Activated CD4-positive, alpha-beta T cell treated with anti-CD3 and anti-CD28 coated beads, Interleukin-2, amount 50 U/mL, for 16 hours (primary cell): ENCODE data around the gene MYCBP2.
"Not testable (repeated sequence)": the region's sequence is repeated elsewhere in the genome, so short reads cannot be mapped to it uniquely, and the experiment has no call there.

ENCODE experiments used
- DNase-seq: peaks from one replicate; pipeline ENCODE4 v3.0.0-alpha.2; 2020

Gene MYCBP2

DNA sequence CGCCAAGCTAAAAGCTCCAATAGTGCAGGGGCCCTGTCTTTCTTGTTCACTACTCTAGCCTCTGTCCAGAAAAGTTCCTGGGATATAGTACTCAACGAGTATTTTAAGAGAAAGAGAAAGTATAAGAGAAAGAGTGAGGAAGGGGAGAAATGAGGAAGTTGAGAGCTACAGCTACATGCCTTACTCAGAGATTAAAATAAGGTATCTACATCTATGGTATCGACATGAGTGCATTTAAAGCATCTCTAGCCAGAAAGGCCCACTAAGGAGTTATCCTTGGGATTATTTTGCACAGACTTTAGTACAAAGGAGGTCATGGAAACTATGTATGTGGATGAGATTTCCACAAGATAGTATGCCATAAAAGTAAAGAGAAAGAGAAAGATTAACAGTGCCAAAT, 28.5 kb downstream of the MYCBP2 start:
- DNase-seq: no peak

GRCh38 chr13:77291774-77292173, 35.1 kb downstream of the MYCBP2 start:
- no peak for DNase-seq

DNA sequence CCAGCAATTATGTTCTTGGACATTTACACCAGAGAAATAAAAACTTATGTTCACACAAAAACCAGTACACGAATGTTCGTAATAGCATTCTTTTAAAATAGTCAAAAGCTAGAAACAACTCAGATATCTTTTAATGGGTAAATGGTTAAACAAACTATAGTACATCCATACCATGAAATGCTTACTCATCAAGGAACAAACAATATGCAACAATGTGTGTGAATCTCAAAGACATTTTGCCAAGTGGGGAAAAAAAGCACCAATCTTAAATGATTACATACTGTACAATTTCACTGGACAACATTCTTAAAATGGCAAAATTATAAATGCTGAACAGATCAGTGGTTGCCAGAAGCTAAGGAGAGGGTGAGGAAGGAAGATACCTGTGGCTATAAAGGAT, 36.6 kb downstream of the MYCBP2 start:
- no peak for DNase-seq

GRCh38 chr13:77289851-77290250, 37.0 kb downstream of the MYCBP2 start:
- DNase-seq: no peak

- not testable (repeated sequence) for DNase-seq
Observed at GRCh38 chr13:77285632-77286031, 41.3 kb downstream of the MYCBP2 start.

DNA sequence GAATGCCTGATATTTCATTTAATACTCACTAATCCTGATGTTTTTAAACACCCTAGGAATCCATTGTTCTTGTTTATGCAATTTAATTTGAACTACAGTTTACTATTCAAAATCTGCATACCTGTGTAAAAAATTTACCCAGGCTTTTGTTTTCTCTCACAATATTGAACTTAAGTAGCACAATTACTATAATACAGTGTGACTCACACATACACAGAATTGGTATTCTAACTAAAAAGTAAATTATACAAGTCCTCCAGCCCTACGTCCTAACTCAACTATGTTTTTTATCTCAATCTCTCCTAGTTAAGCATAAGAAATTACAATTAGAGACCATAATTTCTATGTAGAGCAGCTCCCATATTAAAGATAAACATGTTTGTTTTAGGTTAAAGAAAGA, 41.8 kb downstream of the MYCBP2 start:
- no peak for DNase-seq

DNA sequence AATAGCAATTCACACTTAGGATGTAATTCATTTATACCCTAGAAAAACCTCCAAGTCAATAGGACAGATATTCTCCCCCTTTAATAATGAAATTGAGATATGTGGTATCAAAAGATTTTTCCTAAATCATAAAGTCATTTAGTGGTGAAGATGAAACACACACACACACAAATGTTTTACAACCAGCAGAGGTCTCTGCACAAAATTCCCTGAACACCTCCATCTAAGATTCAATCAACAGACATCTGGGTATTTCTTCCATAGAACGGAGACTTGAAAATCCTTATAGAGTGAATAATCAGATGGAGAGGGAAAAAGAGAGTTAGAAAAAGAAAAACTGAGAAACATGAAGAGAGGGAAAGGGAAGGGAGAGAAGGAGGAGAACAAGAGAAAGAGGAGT, 52.8 kb downstream of the MYCBP2 start:
- DNase-seq: no peak

- DNase-seq: no peak
Observed at GRCh38 chr13:77269141-77269540, 57.8 kb downstream of the MYCBP2 start.

DNA sequence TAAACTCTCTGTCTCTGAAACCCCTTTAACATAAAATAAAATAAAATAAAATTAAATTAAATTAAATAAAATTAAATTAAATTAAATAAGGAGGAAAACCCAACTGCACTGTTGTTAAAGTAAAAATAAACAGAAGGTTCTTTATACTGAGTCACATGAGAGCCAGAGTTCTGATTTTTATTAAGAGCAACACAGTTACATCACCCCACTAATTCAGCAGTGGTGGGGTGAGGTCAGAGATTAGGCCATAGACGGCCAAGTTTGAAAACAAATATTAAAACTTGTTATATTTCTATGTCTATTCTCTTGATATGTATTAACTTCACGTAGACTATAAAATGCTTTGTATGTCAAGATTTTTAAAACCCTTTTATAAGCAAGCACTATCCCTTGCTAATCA, 59.5 kb downstream of the MYCBP2 start:
- DNase-seq: no peak

GRCh38 chr13:77265336-77265735, 61.6 kb downstream of the MYCBP2 start:
- no peak for DNase-seq

- DNase-seq: no peak
Observed at GRCh38 chr13:77262198-77262597, 64.7 kb downstream of the MYCBP2 start.

DNA sequence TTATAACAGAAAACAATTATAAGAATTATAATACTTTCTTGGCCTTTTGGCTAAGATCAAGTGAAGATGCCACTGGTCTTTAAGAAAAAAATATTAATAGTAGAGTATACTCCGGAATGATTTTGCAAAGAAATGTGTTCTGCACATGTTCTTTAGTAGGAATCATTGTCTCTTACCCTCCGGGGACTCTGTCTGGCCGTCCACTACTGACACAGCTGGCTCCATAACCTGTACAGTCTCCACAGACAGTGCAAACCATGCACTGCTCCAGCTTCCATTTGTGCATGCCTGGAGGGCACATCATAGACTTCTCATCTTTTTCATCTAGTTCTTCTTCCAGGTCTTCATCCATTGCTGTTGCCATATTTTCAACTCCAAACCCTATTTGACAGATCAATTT, 75.9 kb downstream of the MYCBP2 start:
- no peak for DNase-seq

- DNase-seq: not testable (repeated sequence)
Observed at GRCh38 chr13:77245224-77245623, 81.7 kb downstream of the MYCBP2 start.

- no peak for DNase-seq
Observed at GRCh38 chr13:77239312-77239711, 87.6 kb downstream of the MYCBP2 start.

DNA sequence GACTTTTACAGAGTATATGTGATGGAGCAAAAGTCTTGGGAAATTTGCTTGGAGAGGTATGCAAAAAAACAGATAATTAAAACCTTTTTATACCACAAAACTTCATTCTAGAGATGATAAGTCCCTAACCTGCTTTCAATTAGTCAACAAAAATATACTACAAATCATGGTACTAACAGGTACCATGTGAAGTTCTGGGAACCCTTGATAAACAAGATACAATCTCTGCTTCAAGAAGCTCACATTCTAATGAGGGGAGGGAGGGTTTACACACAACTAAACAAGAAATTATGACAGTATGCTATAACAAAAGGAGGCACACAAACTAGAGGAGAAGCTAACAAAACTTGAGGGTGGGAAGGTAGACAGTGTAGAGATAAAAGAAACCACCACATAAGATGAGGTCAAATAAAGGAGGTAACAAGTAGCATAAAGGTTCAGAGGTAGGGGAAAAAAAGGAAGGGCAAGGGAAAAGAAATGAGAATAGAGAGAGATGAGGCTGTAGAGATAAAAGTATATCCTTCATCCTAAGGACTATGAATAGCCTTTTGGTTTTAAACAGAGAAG, 91.4 kb downstream of the MYCBP2 start:
- DNase-seq: no peak

GRCh38 chr13:77233159-77233558, 93.7 kb downstream of the MYCBP2 start:
- no peak for DNase-seq

DNA sequence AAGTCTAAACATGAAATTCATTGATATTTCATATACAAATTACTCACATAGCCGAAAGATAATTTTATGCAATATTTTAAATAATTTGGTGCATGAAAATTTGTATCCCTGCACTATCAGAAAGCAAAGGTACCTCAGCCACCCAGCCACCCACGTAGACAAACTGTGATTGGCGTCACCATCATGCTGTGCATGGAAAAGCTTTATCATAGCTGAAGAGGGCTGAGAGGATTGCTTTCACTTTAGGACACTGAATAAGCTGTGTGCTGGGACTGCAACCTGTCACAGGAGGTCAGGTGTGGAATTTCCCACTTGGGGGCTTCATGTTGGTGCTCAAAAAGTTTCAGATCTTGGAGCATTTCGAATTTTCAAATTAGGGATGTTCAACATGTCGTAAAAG, 96.3 kb downstream of the MYCBP2 start:
- DNase-seq: no peak

DNA sequence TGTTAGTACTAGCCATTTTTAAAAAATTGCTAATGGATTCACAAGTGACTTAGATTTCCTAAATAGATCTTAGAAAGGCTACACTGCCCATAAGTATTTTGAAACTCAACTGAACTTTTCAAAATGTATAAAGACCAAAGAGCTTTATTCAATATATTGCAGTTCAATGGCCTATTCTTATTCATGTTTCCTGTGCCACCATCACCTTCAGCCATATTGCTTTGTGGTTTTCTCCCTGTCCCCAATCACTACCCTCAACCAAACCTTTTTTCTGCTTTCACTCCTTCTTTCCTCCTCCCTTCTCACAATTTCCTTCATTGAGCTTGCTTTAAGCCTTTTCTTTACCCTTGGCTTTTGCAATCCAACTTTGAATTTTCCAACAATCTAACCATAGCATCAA, 100.9 kb downstream of the MYCBP2 start:
- DNase-seq: no peak

DNA sequence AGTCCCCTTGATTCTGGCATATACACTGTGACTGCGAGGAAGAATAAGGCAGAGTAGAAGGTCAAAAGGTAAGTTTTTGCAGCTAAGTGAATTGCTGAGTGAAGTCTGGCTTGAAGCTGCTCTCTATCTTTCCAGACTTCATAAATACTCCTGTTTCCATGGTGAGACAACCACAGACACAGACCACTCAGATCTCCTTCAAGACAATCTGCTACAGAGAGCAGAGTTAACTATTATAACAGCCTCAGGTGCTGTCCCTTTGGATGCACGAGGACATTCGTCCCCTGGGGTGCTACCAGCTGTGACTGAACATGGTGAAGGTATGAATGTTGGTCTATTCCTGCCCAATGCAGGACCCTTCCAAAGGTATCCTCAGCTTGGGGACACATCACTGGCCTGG, 104.0 kb downstream of the MYCBP2 start:
- no peak for DNase-seq

- DNase-seq: peak; percentile 65
Observed at GRCh38 chr13:77222000-77222690, 104.7 kb downstream of the MYCBP2 start.

DNA sequence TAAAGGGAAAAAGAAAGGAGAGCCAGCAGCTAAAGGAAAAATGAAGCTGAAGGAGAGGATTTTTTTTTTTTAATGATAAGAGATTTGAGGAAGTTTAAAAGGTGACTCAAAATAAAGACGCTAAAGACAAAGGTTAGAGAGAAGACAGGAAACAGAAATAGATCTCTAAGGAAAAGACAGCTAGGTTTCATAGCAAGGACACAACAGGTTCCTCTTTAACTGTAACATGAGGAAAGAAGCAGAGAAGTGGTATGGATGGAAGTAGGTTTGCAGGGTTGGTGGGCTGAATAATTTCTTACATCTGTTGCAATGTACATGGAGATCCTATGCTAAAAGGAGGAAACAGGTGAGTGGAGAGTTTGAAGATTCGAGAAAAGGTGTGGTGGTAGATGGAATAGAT, 107.5 kb downstream of the MYCBP2 start:
- DNase-seq: no peak

- DNase-seq: no peak
Observed at GRCh38 chr13:77218274-77218673, 108.6 kb downstream of the MYCBP2 start.

- DNase-seq: no peak
Observed at GRCh38 chr13:77215543-77215942, 111.4 kb downstream of the MYCBP2 start.

DNA sequence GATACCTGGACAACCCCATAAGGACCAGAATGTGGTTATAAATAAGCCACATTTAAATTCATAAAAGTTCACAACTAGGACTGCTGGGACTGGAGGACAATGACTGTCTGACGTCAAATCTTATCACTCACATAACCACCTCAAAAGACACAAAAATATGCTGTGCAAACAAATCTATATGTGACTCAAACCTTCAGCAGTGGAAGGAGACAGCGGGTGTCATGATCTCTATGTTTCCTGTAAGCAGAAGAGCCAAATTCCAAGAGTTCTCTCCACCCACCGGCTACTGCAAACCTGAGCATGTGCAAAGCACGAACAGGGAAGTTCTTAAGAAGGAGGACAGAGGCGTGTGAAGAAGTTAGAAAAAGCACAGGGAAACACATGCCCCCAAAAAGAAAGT, 113.2 kb downstream of the MYCBP2 start:
- no peak for DNase-seq

GRCh38 chr13:77207943-77208342, 119.0 kb downstream of the MYCBP2 start:
- no peak for DNase-seq
